B cell (primary cell): ENCODE data around the gene NOS1AP.

Source experiments
- EZH2 ChIP-seq: IDR thresholded peaks from 2 replicates; pipeline ENCODE4 v1.6.1; 2012; ENCODE audit warnings: borderline replicate concordance, low read depth, mild to moderate bottlenecking, moderate library complexity, low read length; ENCODE audit not compliant: insufficient read depth, poor library complexity, severe bottlenecking
- TF ChIP-seq, protein P1 (sequence below): fragments of 200-600 bp; IDR thresholded peaks from one replicate; pipeline ENCODE4 v1.8.0; 2022; ENCODE audit warnings: antibody characterized with exemption, mild to moderate bottlenecking

DNA sequence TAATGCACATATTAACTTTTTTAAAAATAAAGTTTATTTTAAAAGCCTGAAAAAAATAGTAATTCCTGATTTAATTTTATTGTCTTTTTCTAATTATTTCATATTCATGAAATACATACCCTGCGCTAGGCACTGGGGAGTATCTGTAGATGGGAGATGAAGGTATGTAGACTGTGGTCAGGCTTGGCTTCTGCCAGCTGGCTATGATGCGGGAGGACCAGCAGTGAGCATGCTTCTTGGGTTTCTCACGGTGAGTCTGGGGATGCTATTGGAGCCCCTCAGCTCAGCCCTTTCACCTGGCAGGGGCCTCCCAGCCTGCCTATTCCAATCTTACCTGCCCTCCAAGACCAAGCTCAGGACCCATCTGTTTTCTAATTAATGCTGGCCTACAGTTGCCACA, 138.4 kb downstream of the NOS1AP start:
- TF ChIP-seq, protein P1, sequence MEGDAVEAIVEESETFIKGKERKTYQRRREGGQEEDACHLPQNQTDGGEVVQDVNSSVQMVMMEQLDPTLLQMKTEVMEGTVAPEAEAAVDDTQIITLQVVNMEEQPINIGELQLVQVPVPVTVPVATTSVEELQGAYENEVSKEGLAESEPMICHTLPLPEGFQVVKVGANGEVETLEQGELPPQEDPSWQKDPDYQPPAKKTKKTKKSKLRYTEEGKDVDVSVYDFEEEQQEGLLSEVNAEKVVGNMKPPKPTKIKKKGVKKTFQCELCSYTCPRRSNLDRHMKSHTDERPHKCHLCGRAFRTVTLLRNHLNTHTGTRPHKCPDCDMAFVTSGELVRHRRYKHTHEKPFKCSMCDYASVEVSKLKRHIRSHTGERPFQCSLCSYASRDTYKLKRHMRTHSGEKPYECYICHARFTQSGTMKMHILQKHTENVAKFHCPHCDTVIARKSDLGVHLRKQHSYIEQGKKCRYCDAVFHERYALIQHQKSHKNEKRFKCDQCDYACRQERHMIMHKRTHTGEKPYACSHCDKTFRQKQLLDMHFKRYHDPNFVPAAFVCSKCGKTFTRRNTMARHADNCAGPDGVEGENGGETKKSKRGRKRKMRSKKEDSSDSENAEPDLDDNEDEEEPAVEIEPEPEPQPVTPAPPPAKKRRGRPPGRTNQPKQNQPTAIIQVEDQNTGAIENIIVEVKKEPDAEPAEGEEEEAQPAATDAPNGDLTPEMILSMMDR, result no peak
- TF ChIP-seq EZH2, result no peak
